H1 (cell line): ENCODE measurements around the gene SHROOM3.

Experiments used
- BACH1 ChIP-seq: IDR thresholded peaks from 2 replicates; pipeline ENCODE4 v1.6.1; 2012; ENCODE audit warnings: low read length, improper control_type of control experiment
- CHD2 ChIP-seq: IDR thresholded peaks from 2 replicates; pipeline ENCODE4 v1.6.1; 2012; ENCODE audit warnings: low read length, improper control_type of control experiment
- CTCF ChIP-seq, 3 experiments: IDR thresholded peaks; 1 replicate in 2 of 3; 2 replicates in 1 of 3; pipeline versions ENCODE4 v1.5.1 to v1.6.1; 2011; ENCODE audit warnings: low read length in 3 of 3, mild to moderate bottlenecking in 3 of 3, inconsistent platforms in 2 of 3, low read depth in 1 of 3, moderate library complexity in 1 of 3; ENCODE audit not compliant: insufficient read depth in 1 of 3; ENCODE audit errors: control extremely low read depth in 1 of 3
- EZH2 ChIP-seq: fragments of 200-600 bp; sonication (generic); IDR thresholded peaks from 2 replicates; pipeline ENCODE4 v1.7.1; 2012; ENCODE audit warnings: low read depth, mild to moderate bottlenecking, moderate library complexity, low read length, inconsistent platforms; ENCODE audit not compliant: severe bottlenecking
- FOSL1 ChIP-seq: IDR thresholded peaks from 2 replicates; pipeline ENCODE4 v1.6.1; 2011; ENCODE audit warnings: mild to moderate bottlenecking, low read depth, low read length, moderate library complexity; ENCODE audit not compliant: insufficient read depth
- MAX ChIP-seq: IDR thresholded peaks from 2 replicates; pipeline ENCODE4 v1.6.1; 2012; ENCODE audit warnings: inconsistent platforms
- POLR2AphosphoS5 ChIP-seq: IDR thresholded peaks from 2 replicates; pipeline ENCODE4 v1.6.1; 2011; ENCODE audit warnings: low read depth, low read length
- RAD21 ChIP-seq, 2 experiments: IDR thresholded peaks in 1 of 2; conservative IDR thresholded peaks in 1 of 2; 2 replicates each; pipeline ENCODE4 v1.6.1; 2011; ENCODE audit warnings: low read depth in 2 of 2, low read length in 2 of 2, improper control_type of control experiment in 1 of 2, inconsistent platforms in 1 of 2, mild to moderate bottlenecking in 1 of 2, moderate library complexity in 1 of 2
- RFX5 ChIP-seq: IDR thresholded peaks from 2 replicates; pipeline ENCODE4 v1.6.1; 2011; ENCODE audit warnings: low read depth, low read length, improper control_type of control experiment, borderline replicate concordance
- SAP30 ChIP-seq: fragments of 300-600 bp; sonication (generic); IDR thresholded peaks from 2 replicates; pipeline ENCODE4 v1.7.1; 2012; ENCODE audit warnings: low read length, moderate library complexity, mild to moderate bottlenecking, inconsistent platforms; ENCODE audit not compliant: insufficient read depth, insufficient replicate concordance

GRCh38 chr4:76420762-76421581 lies 14.1 kb upstream of the SHROOM3 start, which contains the start of gene CCDC158:
- no peak for TF ChIP-seq CTCF (IDR thresholded peaks at IDR 0.05; ENCODE audit: control extremely low read depth in 1 of 3, insufficient read depth in 1 of 3, low read depth in 1 of 3, low read length in 3 of 3)
- no peak for TF ChIP-seq RAD21 (IDR thresholded peaks at IDR 0.05 in 1 of 2, conservative IDR thresholded peaks at IDR 0.05 in 1 of 2; ENCODE audit: low read depth in 2 of 2, low read length in 2 of 2)
- TF ChIP-seq CHD2 = no peak
- TF ChIP-seq FOSL1 = no peak
- no peak for TF ChIP-seq EZH2
- TF ChIP-seq BACH1 = no peak
- TF ChIP-seq MAX = no peak
- TF ChIP-seq POLR2AphosphoS5 = no peak
- no peak for TF ChIP-seq SAP30
- TF ChIP-seq RFX5 = no peak
